Liver (tissue), 9 donors: ENCODE results near the gene AP2S1. TPM values are rescaled to one million over a fixed set of nuclear protein-coding genes. Genes with fewer than 3 reads are reported as not detected.

Experiments used
- DNase-seq: peaks from one replicate; pipeline ENCODE4 v3.0.0-alpha.2; 2017; ENCODE audit warnings: low spot score
- H3K27ac ChIP-seq, 2 donors: one replicate each; pipeline ENCODE4 v1.7.0; 2013; ENCODE audit warnings: inconsistent platforms in 2 of 2, low read length in 2 of 2, control low read depth in 1 of 2, low read depth in 1 of 2, mild to moderate bottlenecking in 1 of 2
- H3K27me3 ChIP-seq, 4 donors: one replicate each; pipeline versions ENCODE4 v1.6.1 to v1.7.0; 2013; ENCODE audit warnings: low read length in 3 of 4, inconsistent platforms in 1 of 4, mild to moderate bottlenecking in 1 of 4, moderate library complexity in 1 of 4; ENCODE audit not compliant: control insufficient read depth in 4 of 4, insufficient read depth in 4 of 4
- H3K36me3 ChIP-seq, 4 donors: one replicate each; pipeline versions ENCODE4 v1.6.1 to v1.7.0; 2013; ENCODE audit warnings: low read length in 3 of 4, mild to moderate bottlenecking in 3 of 4, low read depth in 1 of 4, moderate library complexity in 1 of 4; ENCODE audit not compliant: control insufficient read depth in 4 of 4, insufficient read depth in 3 of 4
- H3K4me1 ChIP-seq, 4 donors: one replicate each; pipeline versions ENCODE4 v1.6.1 to v1.7.0; 2013; ENCODE audit warnings: low read length in 3 of 4, mild to moderate bottlenecking in 3 of 4, moderate library complexity in 1 of 4; ENCODE audit not compliant: control insufficient read depth in 4 of 4, insufficient read depth in 4 of 4
- H3K4me3 ChIP-seq, 3 donors: one replicate each; pipeline versions ENCODE4 v1.6.1 to v1.7.0; 2013; ENCODE audit warnings: low read length in 3 of 3, control low read depth in 1 of 3, low read depth in 1 of 3, mild to moderate bottlenecking in 1 of 3
- H3K9ac ChIP-seq, 2 donors: one replicate each; pipeline ENCODE4 v1.7.0; 2013; ENCODE audit warnings: low read length in 2 of 2, mild to moderate bottlenecking in 2 of 2, moderate library complexity in 2 of 2, control low read depth in 1 of 2, low read depth in 1 of 2
- H3K9me3 ChIP-seq, 4 donors: one replicate each; pipeline versions ENCODE4 v1.6.1 to v1.7.0; 2013; ENCODE audit warnings: low read length in 3 of 4; ENCODE audit not compliant: control insufficient read depth in 4 of 4
- ATF3 ChIP-seq: IDR thresholded peaks from 2 replicates; pipeline ENCODE4 v1.6.1; 2016; ENCODE audit warnings: antibody characterized with exemption
- EGR1 ChIP-seq, 2 donors: IDR thresholded peaks; 2 replicates each; pipeline ENCODE4 v1.6.1; 2016 to 2018; ENCODE audit warnings: antibody characterized with exemption in 2 of 2, low read depth in 2 of 2
- FOXA1 ChIP-seq: IDR thresholded peaks from 2 replicates; pipeline ENCODE4 v1.6.1; 2016; ENCODE audit warnings: antibody characterized with exemption
- FOXA2 ChIP-seq: IDR thresholded peaks from 2 replicates; pipeline ENCODE4 v1.6.1; 2016; ENCODE audit warnings: antibody characterized with exemption
- GABPA ChIP-seq, 2 donors: IDR thresholded peaks in 1 of 2; conservative IDR thresholded peaks in 1 of 2; 2 replicates each; pipeline ENCODE4 v1.6.1; 2016; ENCODE audit warnings: antibody characterized with exemption in 2 of 2, mild to moderate bottlenecking in 1 of 2, moderate library complexity in 1 of 2
- HNF4A ChIP-seq, 2 donors: conservative IDR thresholded peaks; 2 replicates each; pipeline ENCODE4 v1.6.1; 2016; ENCODE audit warnings: antibody characterized with exemption in 2 of 2, mild to moderate bottlenecking in 2 of 2
- HNF4G ChIP-seq: IDR thresholded peaks from 2 replicates; pipeline ENCODE4 v1.6.1; 2016; ENCODE audit warnings: antibody characterized with exemption
- JUND ChIP-seq, 2 donors: IDR thresholded peaks; 2 replicates each; pipeline ENCODE4 v1.6.1; 2016; ENCODE audit warnings: antibody characterized with exemption in 2 of 2
- MAX ChIP-seq: IDR thresholded peaks from 2 replicates; pipeline ENCODE4 v1.6.1; 2016; ENCODE audit warnings: antibody characterized with exemption
- NR2F2 ChIP-seq: IDR thresholded peaks from 2 replicates; pipeline ENCODE4 v1.6.1; 2016; ENCODE audit warnings: antibody characterized with exemption
- RAD21 ChIP-seq, 2 donors: IDR thresholded peaks; 2 replicates each; pipeline ENCODE4 v1.6.1; 2016; ENCODE audit warnings: antibody characterized with exemption in 2 of 2, mild to moderate bottlenecking in 2 of 2
- RXRA ChIP-seq, 2 donors: IDR thresholded peaks; 2 replicates each; pipeline ENCODE4 v1.6.1; 2017 to 2018; ENCODE audit warnings: antibody characterized with exemption in 2 of 2, mild to moderate bottlenecking in 1 of 2
- SP1 ChIP-seq: IDR thresholded peaks from 2 replicates; pipeline ENCODE4 v1.6.1; 2018; ENCODE audit warnings: antibody characterized with exemption, mild to moderate bottlenecking
- TAF1 ChIP-seq: conservative IDR thresholded peaks from 2 replicates; pipeline ENCODE4 v1.6.1; 2016; ENCODE audit warnings: antibody characterized with exemption, mild to moderate bottlenecking
- YY1 ChIP-seq: IDR thresholded peaks from 2 replicates; pipeline ENCODE4 v1.6.1; 2016; ENCODE audit warnings: antibody characterized with exemption, mild to moderate bottlenecking
- ZBTB33 ChIP-seq: IDR thresholded peaks from 2 replicates; pipeline ENCODE4 v1.6.1; 2016; ENCODE audit warnings: antibody characterized with exemption
- WGBS: extraction: QIAGEN DNeasy Blood & Tissue Kit; methylation state at CpG from one replicate; pipeline ENCODE4 v1.1.7; 2013; 5-methylcytosine and 5-hydroxymethylcytosine counted together
- polyA plus RNA-seq, 2 donors: library from polyadenylated mRNA; stranded (reverse) in 1 of 2; unstranded in 1 of 2; fragments of 200-250 nt in 1 of 2; fragments of >200 nt in 1 of 2; fragmentation: Nextera tagmentation in 1 of 2; extraction: Ambion mirVana in 1 of 2; gene quantifications; one replicate each; pipeline versions ENCODE4 v1.2.1 to v1.2.3, GENCODE V29; 2013 to 2015
- total RNA-seq, 2 donors: library from RNA; depleted of rRNA; stranded (reverse); fragments of >200 nt; gene quantifications; one replicate each; pipeline ENCODE4 v1.2.3, GENCODE V29; 2014
- TF ChIP-seq, protein P1 (sequence below): IDR thresholded peaks from 2 replicates; pipeline ENCODE4 v1.6.1; 2016; ENCODE audit warnings: antibody characterized with exemption, mild to moderate bottlenecking
- TF ChIP-seq, protein P2 (sequence below): fragments of 150-350 bp; IDR thresholded peaks from 2 replicates; pipeline ENCODE4 v1.5.1; 2017; ENCODE audit warnings: improper control_type of control experiment, low read depth, low read length; ENCODE audit not compliant: missing input control
- donor health status: healthy.
- donor health status: healthy.
- donor health status: healthy.
- donor health status: healthy.
- donor health status: healthy.

AP2S1 gene
- total and polyA plus RNA-seq, 4 donors: 28.3 to 168 (median 79.0) TPM

- H3K9me3 ChIP-seq: no peaks in the 10 kb centered on the region
- H3K4me1 ChIP-seq: peaks cover 0 to 16% (median 5%) of the 10 kb centered on the region in 4 donors
- TF ChIP-seq RXRA (IDR thresholded peaks at IDR 0.05) (peak; percentile 60 to 68), MAX (no peak), FOXA1 (no peak), NR2F2 (peak; percentile 49), HNF4G (no peak), ATF3 (no peak), GABPA (IDR thresholded peaks at IDR 0.05 in 1 of 2, conservative IDR thresholded peaks at IDR 0.05 in 1 of 2) (no peak), TAF1 (no peak), RAD21 (IDR thresholded peaks at IDR 0.05) (peak; percentile 15 to 32), HNF4A (conservative IDR thresholded peaks at IDR 0.05) (peak in 1 of 2 donors; percentile 7), JUND (IDR thresholded peaks at IDR 0.05) (no peak), SP1 (peak; percentile 52), ZBTB33 (no peak), YY1 (no peak), EGR1 (IDR thresholded peaks at IDR 0.05; ENCODE audit: low read depth in 2 of 2) (no peak), FOXA2 (no peak)
- TF ChIP-seq, protein P1, sequence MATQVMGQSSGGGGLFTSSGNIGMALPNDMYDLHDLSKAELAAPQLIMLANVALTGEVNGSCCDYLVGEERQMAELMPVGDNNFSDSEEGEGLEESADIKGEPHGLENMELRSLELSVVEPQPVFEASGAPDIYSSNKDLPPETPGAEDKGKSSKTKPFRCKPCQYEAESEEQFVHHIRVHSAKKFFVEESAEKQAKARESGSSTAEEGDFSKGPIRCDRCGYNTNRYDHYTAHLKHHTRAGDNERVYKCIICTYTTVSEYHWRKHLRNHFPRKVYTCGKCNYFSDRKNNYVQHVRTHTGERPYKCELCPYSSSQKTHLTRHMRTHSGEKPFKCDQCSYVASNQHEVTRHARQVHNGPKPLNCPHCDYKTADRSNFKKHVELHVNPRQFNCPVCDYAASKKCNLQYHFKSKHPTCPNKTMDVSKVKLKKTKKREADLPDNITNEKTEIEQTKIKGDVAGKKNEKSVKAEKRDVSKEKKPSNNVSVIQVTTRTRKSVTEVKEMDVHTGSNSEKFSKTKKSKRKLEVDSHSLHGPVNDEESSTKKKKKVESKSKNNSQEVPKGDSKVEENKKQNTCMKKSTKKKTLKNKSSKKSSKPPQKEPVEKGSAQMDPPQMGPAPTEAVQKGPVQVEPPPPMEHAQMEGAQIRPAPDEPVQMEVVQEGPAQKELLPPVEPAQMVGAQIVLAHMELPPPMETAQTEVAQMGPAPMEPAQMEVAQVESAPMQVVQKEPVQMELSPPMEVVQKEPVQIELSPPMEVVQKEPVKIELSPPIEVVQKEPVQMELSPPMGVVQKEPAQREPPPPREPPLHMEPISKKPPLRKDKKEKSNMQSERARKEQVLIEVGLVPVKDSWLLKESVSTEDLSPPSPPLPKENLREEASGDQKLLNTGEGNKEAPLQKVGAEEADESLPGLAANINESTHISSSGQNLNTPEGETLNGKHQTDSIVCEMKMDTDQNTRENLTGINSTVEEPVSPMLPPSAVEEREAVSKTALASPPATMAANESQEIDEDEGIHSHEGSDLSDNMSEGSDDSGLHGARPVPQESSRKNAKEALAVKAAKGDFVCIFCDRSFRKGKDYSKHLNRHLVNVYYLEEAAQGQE: no peak
- TF ChIP-seq, protein P2, sequence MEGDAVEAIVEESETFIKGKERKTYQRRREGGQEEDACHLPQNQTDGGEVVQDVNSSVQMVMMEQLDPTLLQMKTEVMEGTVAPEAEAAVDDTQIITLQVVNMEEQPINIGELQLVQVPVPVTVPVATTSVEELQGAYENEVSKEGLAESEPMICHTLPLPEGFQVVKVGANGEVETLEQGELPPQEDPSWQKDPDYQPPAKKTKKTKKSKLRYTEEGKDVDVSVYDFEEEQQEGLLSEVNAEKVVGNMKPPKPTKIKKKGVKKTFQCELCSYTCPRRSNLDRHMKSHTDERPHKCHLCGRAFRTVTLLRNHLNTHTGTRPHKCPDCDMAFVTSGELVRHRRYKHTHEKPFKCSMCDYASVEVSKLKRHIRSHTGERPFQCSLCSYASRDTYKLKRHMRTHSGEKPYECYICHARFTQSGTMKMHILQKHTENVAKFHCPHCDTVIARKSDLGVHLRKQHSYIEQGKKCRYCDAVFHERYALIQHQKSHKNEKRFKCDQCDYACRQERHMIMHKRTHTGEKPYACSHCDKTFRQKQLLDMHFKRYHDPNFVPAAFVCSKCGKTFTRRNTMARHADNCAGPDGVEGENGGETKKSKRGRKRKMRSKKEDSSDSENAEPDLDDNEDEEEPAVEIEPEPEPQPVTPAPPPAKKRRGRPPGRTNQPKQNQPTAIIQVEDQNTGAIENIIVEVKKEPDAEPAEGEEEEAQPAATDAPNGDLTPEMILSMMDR: no peak
- no peaks in the 10 kb centered on the region for H3K27me3 ChIP-seq
- peak overlapping the region; percentile 10 to 57 for H3K27ac ChIP-seq
- no peak overlapping the region for H3K9ac ChIP-seq
- WGBS: 18% methylated on average over 7 of the region's 7 CpGs
- no peak overlapping the region for H3K4me3 ChIP-seq
- peak; percentile 65 for DNase-seq
- H3K36me3 ChIP-seq: no peaks in the 10 kb centered on the region
Observed at GRCh38 chr19:46813839-46814358, 36.7 kb downstream of the AP2S1 start.
